ENCODE results near the gene PFKL.
A peak's percentile ranks its signal among the peaks of the same experiment; 100 is the strongest.

The PFKL gene

GRCh38 chr21:44262338-44263056 is 37.4 kb upstream of the PFKL start:
- DNase-seq (ENCODE audit: low spot score), result no peak
- Histone ChIP-seq H3K27me3 (ENCODE audit: insufficient read depth, poor library complexity, severe bottlenecking) (no peaks in the 10 kb centered on the region), H3K4me1 (ENCODE audit: insufficient read depth, poor library complexity, severe bottlenecking) (no peaks in the 10 kb centered on the region), H3K4me3 (ENCODE audit: severe bottlenecking) (no peak overlapping the region), H3K9me3 (ENCODE audit: severe bottlenecking) (no peaks in the 10 kb centered on the region), H3K27ac (ENCODE audit: poor library complexity, severe bottlenecking) (no peak overlapping the region), H3K36me3 (ENCODE audit: low read depth) (no peaks in the 10 kb centered on the region)
- no peak for ATAC-seq (ENCODE audit: low read depth)
- TF ChIP-seq, protein P1, sequence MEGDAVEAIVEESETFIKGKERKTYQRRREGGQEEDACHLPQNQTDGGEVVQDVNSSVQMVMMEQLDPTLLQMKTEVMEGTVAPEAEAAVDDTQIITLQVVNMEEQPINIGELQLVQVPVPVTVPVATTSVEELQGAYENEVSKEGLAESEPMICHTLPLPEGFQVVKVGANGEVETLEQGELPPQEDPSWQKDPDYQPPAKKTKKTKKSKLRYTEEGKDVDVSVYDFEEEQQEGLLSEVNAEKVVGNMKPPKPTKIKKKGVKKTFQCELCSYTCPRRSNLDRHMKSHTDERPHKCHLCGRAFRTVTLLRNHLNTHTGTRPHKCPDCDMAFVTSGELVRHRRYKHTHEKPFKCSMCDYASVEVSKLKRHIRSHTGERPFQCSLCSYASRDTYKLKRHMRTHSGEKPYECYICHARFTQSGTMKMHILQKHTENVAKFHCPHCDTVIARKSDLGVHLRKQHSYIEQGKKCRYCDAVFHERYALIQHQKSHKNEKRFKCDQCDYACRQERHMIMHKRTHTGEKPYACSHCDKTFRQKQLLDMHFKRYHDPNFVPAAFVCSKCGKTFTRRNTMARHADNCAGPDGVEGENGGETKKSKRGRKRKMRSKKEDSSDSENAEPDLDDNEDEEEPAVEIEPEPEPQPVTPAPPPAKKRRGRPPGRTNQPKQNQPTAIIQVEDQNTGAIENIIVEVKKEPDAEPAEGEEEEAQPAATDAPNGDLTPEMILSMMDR (IDR thresholded peaks at IDR 0.05; ENCODE audit: poor library complexity, severe bottlenecking), result no peak

DNA sequence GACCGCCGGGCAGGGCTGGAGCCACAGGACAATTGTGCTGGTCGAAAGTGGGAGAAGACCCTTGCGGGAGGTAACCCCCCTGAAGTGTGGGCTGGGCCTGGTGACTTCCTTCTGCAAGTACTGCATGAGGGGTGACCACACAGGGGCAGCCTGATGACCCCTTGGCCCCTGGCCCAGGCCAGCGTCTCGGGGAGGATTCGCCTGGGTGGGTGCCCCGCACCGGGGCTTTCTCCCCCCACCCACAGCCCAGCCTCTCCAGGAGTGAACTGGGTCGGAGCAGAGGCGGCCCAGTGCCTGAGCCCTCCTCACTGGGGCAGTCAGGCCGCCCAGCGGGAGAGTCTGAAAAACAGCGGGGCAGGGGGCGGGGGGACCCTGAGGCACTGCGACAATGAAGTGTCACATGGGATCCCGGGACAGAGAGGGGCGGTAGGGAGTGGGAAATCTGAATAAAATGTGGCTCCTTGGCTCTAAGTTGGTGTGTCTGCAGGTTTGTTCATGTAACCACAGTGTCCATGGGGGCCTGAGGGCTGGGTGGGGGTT is 36.6 kb upstream of the PFKL start:
- H3K36me3 ChIP-seq (ENCODE audit: low read depth), result no peaks in the 10 kb centered on the region
- no peaks in the 10 kb centered on the region for H3K4me1 ChIP-seq (ENCODE audit: insufficient read depth, poor library complexity, severe bottlenecking)
- no peak overlapping the region for H3K4me3 ChIP-seq (ENCODE audit: severe bottlenecking)
- H3K27ac ChIP-seq (ENCODE audit: poor library complexity, severe bottlenecking), result no peak overlapping the region
- ATAC-seq (ENCODE audit: low read depth), result no peak; the same call in 2 of the 3 replicates
- H3K27me3 ChIP-seq (ENCODE audit: insufficient read depth, poor library complexity, severe bottlenecking), result no peaks in the 10 kb centered on the region
- DNase-seq (ENCODE audit: low spot score), result no peak
- H3K9me3 ChIP-seq (ENCODE audit: severe bottlenecking), result no peaks in the 10 kb centered on the region
- TF ChIP-seq, protein P1 (IDR thresholded peaks at IDR 0.05; ENCODE audit: poor library complexity, severe bottlenecking), result no peak

DNA sequence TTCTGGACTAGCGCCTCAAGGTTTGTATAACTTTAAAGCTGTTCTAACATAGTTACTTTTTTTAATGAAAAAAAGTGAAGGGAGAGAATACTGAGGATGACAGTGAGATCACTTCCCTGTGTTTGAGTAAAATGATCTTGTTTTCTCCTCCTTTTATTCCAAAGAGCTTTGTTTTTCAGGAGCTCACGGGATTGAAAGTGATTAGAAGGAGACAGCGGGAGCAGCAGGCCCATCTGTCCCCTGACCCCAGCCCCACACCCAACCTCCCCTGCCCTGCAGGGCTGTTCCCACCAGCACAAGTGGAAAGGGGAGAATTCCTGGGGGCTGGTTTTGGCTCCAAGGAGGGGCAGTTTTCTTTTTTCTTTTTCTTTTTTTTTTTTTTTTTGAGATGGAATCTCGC is 36.1 kb upstream of the PFKL start:
- Histone ChIP-seq H3K36me3 (ENCODE audit: low read depth) (no peaks in the 10 kb centered on the region), H3K4me3 (ENCODE audit: severe bottlenecking) (no peak overlapping the region), H3K9me3 (ENCODE audit: severe bottlenecking) (no peaks in the 10 kb centered on the region), H3K27me3 (ENCODE audit: insufficient read depth, poor library complexity, severe bottlenecking) (no peaks in the 10 kb centered on the region), H3K4me1 (ENCODE audit: insufficient read depth, poor library complexity, severe bottlenecking) (no peaks in the 10 kb centered on the region), H3K27ac (ENCODE audit: poor library complexity, severe bottlenecking) (no peak overlapping the region)
- ATAC-seq (ENCODE audit: low read depth), result no peak
- TF ChIP-seq, protein P1 (IDR thresholded peaks at IDR 0.05; ENCODE audit: poor library complexity, severe bottlenecking), result no peak
- no peak for DNase-seq (ENCODE audit: low spot score)

- Histone ChIP-seq H3K9me3 (ENCODE audit: severe bottlenecking) (no peaks in the 10 kb centered on the region), H3K4me3 (ENCODE audit: severe bottlenecking) (no peak overlapping the region), H3K27me3 (ENCODE audit: insufficient read depth, poor library complexity, severe bottlenecking) (no peaks in the 10 kb centered on the region), H3K36me3 (ENCODE audit: low read depth) (no peaks in the 10 kb centered on the region), H3K4me1 (ENCODE audit: insufficient read depth, poor library complexity, severe bottlenecking) (no peaks in the 10 kb centered on the region), H3K27ac (ENCODE audit: poor library complexity, severe bottlenecking) (no peak overlapping the region)
- TF ChIP-seq, protein P1 (IDR thresholded peaks at IDR 0.05; ENCODE audit: poor library complexity, severe bottlenecking), result no peak
- ATAC-seq (ENCODE audit: low read depth) (no peak), DNase-seq (ENCODE audit: low spot score) (peak; percentile 45)
These were observed 34.1 kb upstream of the PFKL start for GRCh38 chr21:44265734-44266270.

GRCh38 chr21:44267655-44268142 is 32.2 kb upstream of the PFKL start:
- Histone ChIP-seq H3K27ac (ENCODE audit: poor library complexity, severe bottlenecking) (no peak overlapping the region), H3K9me3 (ENCODE audit: severe bottlenecking) (no peaks in the 10 kb centered on the region), H3K4me3 (ENCODE audit: severe bottlenecking) (no peak overlapping the region), H3K27me3 (ENCODE audit: insufficient read depth, poor library complexity, severe bottlenecking) (no peaks in the 10 kb centered on the region), H3K36me3 (ENCODE audit: low read depth) (no peaks in the 10 kb centered on the region), H3K4me1 (ENCODE audit: insufficient read depth, poor library complexity, severe bottlenecking) (no peaks in the 10 kb centered on the region)
- ATAC-seq (ENCODE audit: low read depth) (no peak), DNase-seq (ENCODE audit: low spot score) (no peak)
- TF ChIP-seq, protein P1 (IDR thresholded peaks at IDR 0.05; ENCODE audit: poor library complexity, severe bottlenecking), result peak; percentile 30
